Measurements from ENCODE around the gene DOK1.

GRCh38 chr2:74551530-74551929 is 3.0 kb upstream of the DOK1 start:
- no peak for TF ChIP-seq POLR2A (IDR thresholded peaks at IDR 0.05; ENCODE audit: low read length)
- no peak for TF ChIP-seq GATA1 (IDR thresholded peaks at IDR 0.05; ENCODE audit: low read depth, low read length)
